Fibroblast of skin of abdomen (primary cell): ENCODE data around the gene INPP1.

Experiments
- DNase-seq: peaks from one replicate; pipeline ENCODE4 v3.0.0-alpha.2; 2013

Gene INPP1

GRCh38 chr2:190365499-190366204 lies 22.3 kb downstream of the INPP1 start:
- DNase-seq = no peak

GRCh38 chr2:190366248-190366753 lies 22.9 kb downstream of the INPP1 start:
- DNase-seq = no peak

GRCh38 chr2:190367091-190367490 lies 23.7 kb downstream of the INPP1 start:
- no peak for DNase-seq

GRCh38 chr2:190369635-190370034 lies 26.2 kb downstream of the INPP1 start:
- DNase-seq = no peak

GRCh38 chr2:190376083-190376482 lies 32.7 kb downstream of the INPP1 start:
- no peak for DNase-seq

GRCh38 chr2:190376591-190377245 lies 33.3 kb downstream of the INPP1 start:
- no peak for DNase-seq

GRCh38 chr2:190378880-190379237 lies 35.5 kb downstream of the INPP1 start:
- no peak for DNase-seq

- DNase-seq = peak; percentile 53
Observed at GRCh38 chr2:190379249-190379964, 36.0 kb downstream of the INPP1 start.

GRCh38 chr2:190380962-190381412 lies 37.6 kb downstream of the INPP1 start:
- peak; percentile 35 for DNase-seq

GRCh38 chr2:190382851-190383250 lies 39.5 kb downstream of the INPP1 start:
- DNase-seq = peak; percentile 29

- DNase-seq = no peak
Observed at GRCh38 chr2:190387422-190387821, 44.0 kb downstream of the INPP1 start.

GRCh38 chr2:190396271-190396670 lies 52.9 kb downstream of the INPP1 start:
- DNase-seq = no peak

- no peak for DNase-seq
Observed at GRCh38 chr2:190402986-190403603, 59.7 kb downstream of the INPP1 start.

- no peak for DNase-seq
Observed at GRCh38 chr2:190404487-190404886, 61.1 kb downstream of the INPP1 start.

GRCh38 chr2:190405070-190405469 lies 61.7 kb downstream of the INPP1 start:
- DNase-seq = no peak

GRCh38 chr2:190405995-190406394 lies 62.6 kb downstream of the INPP1 start:
- DNase-seq = no peak

- DNase-seq = no peak
Observed at GRCh38 chr2:190406805-190407204, 63.4 kb downstream of the INPP1 start.

- no peak for DNase-seq
Observed at GRCh38 chr2:190407246-190407661, 63.9 kb downstream of the INPP1 start.

- DNase-seq = no peak
Observed at GRCh38 chr2:190407662-190408537, 64.5 kb downstream of the INPP1 start, which contains the start of gene MFSD6. MFSD6 (plus strand) TSS chr2:190408355; CDS start chr2:190436030, 27,675 bp downstream.

- peak; percentile 11 for DNase-seq
Observed at GRCh38 chr2:190408538-190409271, 65.3 kb downstream of the INPP1 start.

GRCh38 chr2:190409616-190410015 lies 66.2 kb downstream of the INPP1 start:
- DNase-seq = no peak
